ENCODE measurements around the gene INIP.

Gene INIP, protein sequence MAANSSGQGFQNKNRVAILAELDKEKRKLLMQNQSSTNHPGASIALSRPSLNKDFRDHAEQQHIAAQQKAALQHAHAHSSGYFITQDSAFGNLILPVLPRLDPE

DNA sequence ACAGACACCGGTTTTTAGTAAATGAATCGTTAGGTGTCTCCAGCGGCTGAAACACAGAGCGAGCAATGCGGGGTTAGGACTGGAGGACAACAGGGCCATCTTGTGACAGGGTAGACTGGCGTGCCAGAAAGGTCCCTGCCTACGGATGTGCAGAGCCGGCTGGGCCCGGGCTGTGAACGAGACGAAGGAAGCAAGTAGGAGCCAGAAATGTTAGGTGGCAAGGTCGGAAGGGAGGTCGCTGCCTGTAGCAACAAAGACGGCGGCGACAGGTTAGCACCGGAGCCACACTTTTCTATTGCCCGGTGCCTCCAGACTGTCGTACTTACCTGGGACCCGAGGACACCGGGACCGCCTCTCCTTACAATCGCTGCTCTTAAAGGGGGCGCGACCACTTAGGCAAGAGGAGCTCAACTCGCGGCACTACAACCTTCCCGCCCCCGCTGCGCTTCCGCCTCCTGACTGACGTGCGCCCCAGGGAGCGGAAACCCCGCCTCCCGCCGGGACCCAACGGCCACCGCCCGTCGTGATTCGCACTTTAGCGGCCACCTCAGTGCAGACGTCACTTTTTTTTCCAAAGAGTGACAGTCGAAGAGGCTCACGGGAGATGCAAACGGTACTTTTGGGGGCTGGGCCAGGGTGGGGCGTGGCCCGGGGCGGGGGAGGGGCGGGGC is at the start of gene INIP:
TSS of gene INIP (minus strand) at position 457 of the 671 bp plus-strand sequence. CDS start 1,632 bp downstream, outside the sequence.
- DNase-seq (ENCODE audit: low read depth), result peak; percentile 96

DNA sequence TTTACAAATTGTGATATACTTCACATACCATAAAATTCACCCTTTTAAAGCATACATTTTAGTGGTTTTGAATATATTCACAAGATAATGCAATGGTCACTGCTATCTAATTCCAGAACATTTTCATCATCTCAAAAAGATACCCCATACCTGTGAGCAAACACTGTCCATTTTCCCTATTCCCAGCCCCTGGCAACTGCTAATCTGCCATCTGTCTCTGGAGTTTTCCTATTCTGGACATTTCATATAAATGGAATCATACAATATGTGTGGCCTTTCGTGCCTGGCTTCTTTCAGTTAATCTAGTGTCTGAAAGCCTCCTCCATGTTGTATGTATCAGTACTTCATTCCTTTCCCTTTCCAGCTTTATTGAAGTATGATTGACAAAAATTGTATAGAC is 47.4 kb upstream of the INIP start:
- no peak for DNase-seq (ENCODE audit: low read depth)

DNA sequence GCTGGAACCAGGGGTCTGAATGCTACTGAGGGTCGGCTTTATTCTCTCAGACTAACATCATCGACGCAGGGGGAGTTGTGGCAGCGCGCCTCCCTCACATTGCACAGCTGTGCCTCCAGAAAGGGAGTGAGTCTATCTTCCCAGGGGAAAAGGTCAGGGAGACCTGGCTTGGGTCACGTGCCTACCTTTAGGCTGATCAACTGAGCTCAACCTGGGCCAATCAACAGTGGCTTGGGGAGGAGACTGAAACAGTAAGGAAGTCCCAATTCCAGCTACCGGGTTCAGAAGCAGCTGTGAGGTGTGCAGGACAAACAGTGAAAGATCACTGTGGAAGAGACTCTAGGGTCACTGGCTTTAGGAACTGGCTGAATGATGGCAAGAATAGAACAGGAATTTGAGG is 46.9 kb upstream of the INIP start:
- DNase-seq (ENCODE audit: low read depth), result no peak

DNA sequence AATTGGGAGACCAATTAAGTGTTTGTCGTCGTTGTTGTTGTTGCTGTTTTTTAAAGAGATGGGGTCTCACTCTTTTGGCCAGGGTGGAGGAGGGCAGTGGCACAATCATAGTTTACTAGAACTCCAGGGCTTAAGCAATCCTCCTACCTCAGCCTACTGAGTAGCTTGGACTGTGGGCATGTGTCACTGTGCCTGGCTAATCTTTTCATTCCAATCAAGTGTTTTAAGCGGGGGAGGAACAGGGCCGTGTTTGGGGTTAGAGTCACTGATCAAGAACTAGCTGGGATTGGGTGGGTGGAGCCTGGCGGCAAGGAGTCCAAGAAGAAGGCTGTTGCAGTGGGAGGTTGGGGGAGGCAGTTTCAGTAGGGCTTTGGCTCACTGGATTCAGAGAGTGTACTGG is 46.4 kb upstream of the INIP start:
- no peak for DNase-seq (ENCODE audit: low read depth)

- DNase-seq (ENCODE audit: low read depth), result no peak
Observed at GRCh38 chr9:112762726-112763518, 45.0 kb upstream of the INIP start.

DNA sequence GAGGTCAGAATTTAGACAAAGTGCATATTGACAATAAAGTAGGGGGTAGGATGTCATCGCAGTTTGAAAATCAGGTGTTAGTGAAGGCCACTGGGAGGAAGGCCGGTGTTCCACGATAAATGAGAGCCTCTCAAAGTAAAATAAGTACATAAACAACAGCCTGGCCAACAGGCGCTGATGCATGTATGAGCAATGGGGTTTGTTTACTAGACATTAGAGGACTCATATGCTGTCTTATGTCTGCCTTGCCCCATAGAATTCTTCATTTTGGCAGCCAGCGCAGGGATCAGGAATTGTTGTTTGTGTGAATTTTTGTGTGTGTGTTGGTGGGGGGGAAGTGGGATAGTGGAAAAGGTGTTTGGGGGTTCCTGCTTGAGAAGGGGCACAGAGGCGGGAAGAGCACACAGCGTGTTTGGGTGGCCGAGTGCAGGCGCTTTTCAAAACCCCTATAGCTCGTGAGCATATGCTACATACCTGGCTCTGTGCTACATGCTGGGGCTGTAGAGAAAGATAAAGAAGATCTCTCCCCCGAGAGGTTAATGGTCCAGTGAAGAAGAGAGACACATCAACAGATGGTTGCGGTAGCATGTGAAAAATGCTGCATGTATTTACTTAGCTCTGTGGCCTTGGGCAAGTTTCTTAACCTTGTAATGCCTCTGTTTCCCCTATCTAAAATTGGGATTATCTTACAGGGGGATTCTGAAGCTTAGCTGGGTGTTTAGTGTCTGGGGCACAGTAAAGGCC is 44.2 kb upstream of the INIP start:
- no peak for DNase-seq (ENCODE audit: low read depth)

- DNase-seq (ENCODE audit: low read depth), result no peak
Observed at GRCh38 chr9:112760821-112761220, 42.9 kb upstream of the INIP start.

DNA sequence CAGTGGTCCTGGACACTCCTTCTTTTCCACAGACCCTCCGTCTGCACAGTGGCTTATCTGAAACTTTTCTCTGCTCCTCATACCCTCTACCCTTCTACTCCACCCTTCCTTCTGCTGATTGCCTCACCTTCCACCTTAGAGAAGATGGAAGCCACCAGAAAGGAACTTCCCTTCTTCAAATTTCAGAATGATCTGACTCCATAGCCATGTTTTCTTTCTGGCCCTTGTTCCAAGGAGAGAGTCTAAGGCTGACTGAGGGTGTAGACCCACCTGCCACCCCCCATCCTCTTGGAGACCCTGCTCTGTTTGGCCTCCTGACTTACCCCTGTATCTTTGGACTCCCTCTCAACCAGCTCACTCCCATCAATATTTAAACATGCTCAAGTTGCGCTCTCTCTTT is 40.0 kb upstream of the INIP start:
- DNase-seq (ENCODE audit: low read depth), result no peak

DNA sequence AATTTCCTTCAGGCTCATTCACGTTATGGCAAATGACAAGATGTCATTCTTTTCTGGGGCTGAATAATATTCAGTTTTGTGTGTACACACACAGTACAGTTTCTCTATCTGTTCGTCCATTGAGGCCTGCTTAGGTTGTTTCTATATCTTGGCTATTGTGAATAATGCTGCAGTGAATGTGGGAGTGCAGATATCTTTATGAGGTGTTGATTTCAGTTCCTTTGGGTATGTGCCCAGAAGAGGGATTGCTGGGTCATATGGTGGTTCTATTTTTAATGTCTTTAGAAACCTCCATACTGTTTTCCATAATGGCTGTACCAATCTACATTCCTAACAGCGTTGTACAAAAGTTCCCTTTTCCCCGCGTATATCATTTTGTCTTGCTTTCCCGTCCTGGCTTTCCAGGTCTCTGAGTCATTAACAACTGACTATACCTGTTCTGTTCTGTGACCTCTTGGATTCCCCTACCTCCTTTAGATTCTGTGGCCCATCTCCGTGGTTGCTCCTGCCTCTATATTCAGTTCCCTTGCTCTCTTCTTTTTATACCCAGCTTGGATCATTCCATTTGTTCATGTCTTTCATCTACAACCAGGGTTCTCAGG is 39.5 kb upstream of the INIP start:
- DNase-seq (ENCODE audit: low read depth), result no peak

DNA sequence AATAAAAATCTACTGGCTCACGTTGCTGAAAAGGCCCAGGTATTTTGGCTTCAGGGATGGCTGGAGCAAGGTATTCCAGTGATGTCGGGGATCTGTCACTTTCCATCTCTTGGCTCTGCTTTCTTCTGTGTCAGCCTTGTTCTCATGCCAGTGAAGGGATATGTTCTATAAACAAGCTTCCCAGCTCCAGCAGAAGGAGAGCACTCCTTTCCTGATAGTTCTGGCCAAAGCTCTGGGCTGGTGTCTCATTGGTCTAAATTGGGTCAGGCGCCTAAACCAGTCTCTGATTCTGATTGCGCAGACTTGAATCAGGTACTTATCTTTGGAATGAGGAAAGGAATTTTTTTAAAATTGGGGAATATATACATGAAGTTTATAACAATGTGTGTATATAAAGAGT is 37.8 kb upstream of the INIP start:
- no peak for DNase-seq (ENCODE audit: low read depth)

- no peak for DNase-seq (ENCODE audit: low read depth)
Observed at GRCh38 chr9:112755016-112755427, 37.1 kb upstream of the INIP start.

GRCh38 chr9:112754578-112754977 is 36.7 kb upstream of the INIP start:
- DNase-seq (ENCODE audit: low read depth), result peak; percentile 7

- DNase-seq (ENCODE audit: low read depth), result no peak
Observed at GRCh38 chr9:112753725-112754124, 35.8 kb upstream of the INIP start.

DNA sequence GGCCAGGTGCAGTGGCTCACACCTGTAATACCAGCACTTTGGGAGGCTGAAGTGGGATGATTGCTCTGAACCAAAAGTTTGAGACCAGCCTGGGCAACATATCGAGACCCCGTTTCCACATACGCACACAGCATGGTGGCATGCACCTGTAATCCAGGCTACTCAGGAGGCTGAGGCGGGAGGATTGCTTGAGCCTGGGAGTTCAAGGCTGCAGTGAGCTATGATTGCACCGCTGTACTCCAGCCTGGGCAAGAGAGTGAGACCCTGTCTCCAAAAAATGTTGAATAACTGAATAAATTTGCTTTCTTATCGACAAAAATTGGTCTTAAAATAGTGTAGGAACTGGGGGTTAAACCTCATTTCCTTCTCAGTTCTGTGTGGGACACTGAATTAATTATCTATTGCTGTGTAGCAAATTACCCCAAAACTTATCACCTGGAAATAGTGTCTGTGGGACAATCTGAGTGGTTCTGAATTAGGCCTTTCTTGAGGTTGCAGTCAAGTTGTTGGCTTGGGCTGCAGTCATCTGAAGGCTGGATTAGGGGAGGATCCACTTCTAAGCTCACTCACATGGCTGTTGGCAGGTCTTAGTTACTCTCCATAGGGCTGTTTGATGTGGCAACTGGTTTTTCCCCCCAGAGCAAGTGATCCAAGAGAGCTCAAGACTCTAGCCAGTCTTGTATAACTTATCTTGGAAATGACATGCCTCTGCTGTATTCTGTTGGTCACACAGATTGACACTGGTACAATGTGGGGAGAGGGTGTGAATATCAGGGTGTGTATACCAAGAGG is 34.6 kb upstream of the INIP start:
- DNase-seq (ENCODE audit: low read depth), result no peak

- peak; percentile 20 for DNase-seq (ENCODE audit: low read depth)
Observed at GRCh38 chr9:112751056-112751795, 33.3 kb upstream of the INIP start.

DNA sequence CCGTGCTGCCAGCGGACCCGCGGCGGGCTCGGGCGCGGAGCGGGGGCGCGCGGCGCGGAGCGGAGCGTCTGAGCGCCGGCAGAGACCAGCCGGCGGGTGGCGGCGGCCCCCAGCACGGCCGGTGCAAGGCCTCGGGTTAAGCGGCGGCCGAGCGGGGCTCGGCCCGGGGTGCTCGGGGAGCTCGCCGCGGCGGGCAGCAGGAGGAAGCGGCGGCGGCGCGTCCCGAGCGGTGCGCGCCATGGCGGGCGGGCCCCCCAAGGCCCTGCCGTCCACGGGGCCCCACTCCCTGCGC is 32.8 kb upstream of the INIP start:
- no peak for DNase-seq (ENCODE audit: low read depth)

GRCh38 chr9:112750016-112750763 is 32.3 kb upstream of the INIP start, which contains the start of gene SNX30:
Gene SNX30, plus strand, starts transcription at chr9:112750760. Its CDS starts 242 bp downstream, at chr9:112751002.
- peak; percentile 72 for DNase-seq (ENCODE audit: low read depth)

GRCh38 chr9:112747094-112747493 is 29.2 kb upstream of the INIP start:
- no peak for DNase-seq (ENCODE audit: low read depth)

DNA sequence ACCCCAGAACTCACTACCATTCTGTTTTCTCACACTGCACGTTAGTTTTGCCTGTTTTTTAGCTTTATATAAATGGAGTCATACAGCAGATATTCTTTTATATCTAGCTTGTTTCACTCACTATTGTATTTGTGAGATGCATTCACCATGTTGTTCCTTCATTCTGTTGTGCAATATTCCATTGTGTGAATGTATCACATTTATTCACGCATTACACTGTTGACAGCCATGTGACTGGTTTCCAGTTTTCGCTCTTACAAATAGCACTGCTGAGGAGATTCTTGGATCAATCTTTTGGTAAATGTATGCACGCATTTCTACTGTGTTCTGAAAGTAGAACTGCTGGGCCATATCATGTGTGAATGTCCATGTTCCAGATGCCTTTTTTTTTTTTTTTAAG is 26.3 kb upstream of the INIP start:
- no peak for DNase-seq (ENCODE audit: low read depth)

- DNase-seq (ENCODE audit: low read depth), result no peak
Observed at GRCh38 chr9:112743216-112743836, 25.4 kb upstream of the INIP start.

All from activated T-helper 1 cell treated with Interleukin-2 at 50 U/mL for 16 hours (primary cell).